Natural killer cell (primary cell): ENCODE measurements around the gene TRIM54. TPM values are rescaled to one million over a fixed set of nuclear protein-coding genes. Genes with fewer than 3 reads are reported as not detected.

Experiments used
- ATAC-seq, 3 donors: fragments of 150-1000 bp in 2 of 3; fragments of 200-7000 bp in 1 of 3; cut with Tn5 transposase; 1 replicate in 1 of 3; 2 replicates in 2 of 3; pipeline ENCODE4 v1.10.0; 2021; ENCODE audit warnings: mild to moderate bottlenecking in 2 of 3, moderate library complexity in 2 of 3
- DNase-seq, 2 donors: peaks; one replicate each; pipeline versions ENCODE4 v3.0.0 to v3.0.0-alpha.2; 2013 to 2021; ENCODE audit warnings: mixed read lengths in 1 of 2
- H3K27ac ChIP-seq: one replicate; pipeline ENCODE4 v1.5.1; 2013; ENCODE audit warnings: mild to moderate bottlenecking, low read length
- H3K27me3 ChIP-seq: one replicate; pipeline ENCODE4 v1.6.1; 2013; ENCODE audit warnings: low read length; ENCODE audit not compliant: control insufficient read depth, insufficient read depth
- H3K36me3 ChIP-seq: one replicate; pipeline ENCODE4 v1.6.1; 2013; ENCODE audit warnings: low read length; ENCODE audit not compliant: control insufficient read depth, insufficient read depth
- H3K4me1 ChIP-seq: one replicate; pipeline ENCODE4 v1.6.1; 2013; ENCODE audit warnings: low read length; ENCODE audit not compliant: control insufficient read depth, insufficient read depth
- H3K4me3 ChIP-seq: one replicate; pipeline ENCODE4 v1.5.1; 2013; ENCODE audit warnings: low read length
- H3K9me3 ChIP-seq: one replicate; pipeline ENCODE4 v1.6.1; 2013; ENCODE audit warnings: low read length; ENCODE audit not compliant: control insufficient read depth, insufficient read depth
- H3K27ac Mint-ChIP-seq, 2 donors: one replicate each; pipeline ENCODE4 v1.8.0; 2022; ENCODE audit warnings: mild to moderate bottlenecking in 2 of 2, mixed read lengths in 2 of 2, moderate library complexity in 1 of 2
- H3K27me3 Mint-ChIP-seq, 2 donors: one replicate each; pipeline ENCODE4 v1.8.0; 2022; ENCODE audit warnings: low read depth in 2 of 2, mixed read lengths in 2 of 2
- H3K36me3 Mint-ChIP-seq: one replicate; pipeline ENCODE4 v1.8.0; 2022; ENCODE audit warnings: mixed read lengths
- H3K4me1 Mint-ChIP-seq, 2 donors: one replicate each; pipeline ENCODE4 v1.8.0; 2022; ENCODE audit warnings: mixed read lengths in 2 of 2
- H3K4me3 Mint-ChIP-seq: one replicate; pipeline ENCODE4 v1.8.0; 2022; ENCODE audit warnings: mild to moderate bottlenecking, moderate library complexity, mixed read lengths
- H3K9me3 Mint-ChIP-seq, 2 donors: one replicate each; pipeline ENCODE4 v1.8.0; 2022; ENCODE audit warnings: mixed read lengths in 2 of 2
- CTCF ChIP-seq: fragments of 200-600 bp; IDR thresholded peaks from one replicate; pipeline ENCODE4 v1.8.0; 2022; ENCODE audit warnings: antibody characterized with exemption
- whole genome bisulfite sequencing: methylation state at CpG from one replicate; pipeline ENCODE4 v1.1.7; 2013; ENCODE audit warnings: missing lambda C conversion rate; ENCODE audit not compliant: insufficient coverage; 5-methylcytosine and 5-hydroxymethylcytosine counted together
- intact Hi-C: fragments of 100-400 bp; cut with micrococcal nuclease; formaldehyde crosslinking; loops from one replicate; pipeline ENCODE4 v1.14.2; 2022
- total RNA-seq, 4 donors: library from RNA; stranded (reverse); fragments of 120-200 nt in 1 of 4; gene quantifications; one replicate each; pipeline versions ENCODE4 v1.2.3 to v1.2.4, GENCODE V29; 2013 to 2022

Gene TRIM54
- total RNA-seq, 3 donors from 2014 or later (not counting 1 experiment from before 2014, with no cell fraction given) = 0.18 to 0.21 TPM; not detected in 1

DNA sequence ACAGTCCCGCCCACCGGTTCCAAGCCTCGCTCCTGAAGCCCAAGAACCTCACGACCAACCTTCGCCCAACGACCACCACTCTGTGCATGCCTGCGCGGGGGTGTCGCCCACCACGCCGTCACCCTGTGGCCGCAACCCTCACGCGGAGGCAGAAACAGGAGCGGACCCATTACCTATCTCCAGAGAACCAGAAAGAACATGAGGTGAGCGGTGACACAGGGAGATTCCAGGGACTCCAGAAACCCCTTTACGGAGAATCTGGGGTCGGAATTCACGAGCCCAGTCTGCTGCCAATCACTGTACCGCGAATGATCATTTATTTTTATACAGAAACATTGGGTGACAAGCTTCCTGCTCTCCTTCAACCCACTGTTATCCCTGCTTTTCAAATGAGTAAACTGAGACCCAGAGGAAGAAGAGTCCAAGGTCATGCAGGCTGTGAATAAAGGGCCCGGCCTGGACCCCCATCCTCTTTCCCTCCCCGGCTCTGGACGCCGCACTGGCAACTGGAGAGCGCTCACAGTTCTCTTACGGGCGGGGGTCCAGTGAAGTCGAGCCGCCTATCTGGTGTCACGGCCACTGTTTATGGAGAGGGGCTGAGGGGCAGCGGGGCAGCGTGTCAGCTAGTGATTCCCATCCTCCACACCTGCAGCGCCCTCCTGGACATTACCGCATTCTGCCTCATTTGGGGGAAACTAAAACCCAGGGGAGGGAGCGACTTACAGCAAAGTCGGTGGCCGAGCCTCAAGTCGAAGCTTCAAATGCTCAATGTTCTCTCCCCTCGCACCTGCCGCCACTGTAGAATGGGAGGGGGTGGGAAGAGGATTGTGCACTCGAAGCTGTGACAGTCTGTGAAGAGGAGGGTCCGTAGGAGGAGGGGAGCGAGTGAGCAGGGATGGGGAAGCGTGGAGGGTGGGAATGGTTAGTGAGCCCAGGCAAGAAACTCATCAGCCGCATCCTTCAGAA lies 18.7 kb upstream of the TRIM54 start:
- 3% methylated on average over 45 of the region's 46 CpGs for WGBS
- ATAC-seq (no peak), DNase-seq (peak in 1 of 2 donors; percentile 44)
- intact Hi-C loops = no loop called here
- H3K36me3 Mint-ChIP-seq = no peaks in the 10 kb centered on the region
- H3K27ac ChIP-seq = no peak overlapping the region
- peaks cover 41 to 44% of the 10 kb centered on the region in 2 donors for H3K27me3 Mint-ChIP-seq
- H3K4me3 Mint-ChIP-seq = peak overlapping the region; percentile 91
- peaks cover 22 to 27% of the 10 kb centered on the region in 2 donors for H3K4me1 Mint-ChIP-seq
- peaks cover 35% of the 10 kb centered on the region for H3K27me3 ChIP-seq
- no peak overlapping the region for H3K4me3 ChIP-seq
- no peaks in the 10 kb centered on the region for H3K36me3 ChIP-seq
- H3K4me1 ChIP-seq = peaks cover 29% of the 10 kb centered on the region
- H3K27ac Mint-ChIP-seq = peak overlapping the region in 1 of 2 donors; percentile 37
- no peak for TF ChIP-seq CTCF
- no peaks in the 10 kb centered on the region for H3K9me3 ChIP-seq
- no peaks in the 10 kb centered on the region for H3K9me3 Mint-ChIP-seq

DNA sequence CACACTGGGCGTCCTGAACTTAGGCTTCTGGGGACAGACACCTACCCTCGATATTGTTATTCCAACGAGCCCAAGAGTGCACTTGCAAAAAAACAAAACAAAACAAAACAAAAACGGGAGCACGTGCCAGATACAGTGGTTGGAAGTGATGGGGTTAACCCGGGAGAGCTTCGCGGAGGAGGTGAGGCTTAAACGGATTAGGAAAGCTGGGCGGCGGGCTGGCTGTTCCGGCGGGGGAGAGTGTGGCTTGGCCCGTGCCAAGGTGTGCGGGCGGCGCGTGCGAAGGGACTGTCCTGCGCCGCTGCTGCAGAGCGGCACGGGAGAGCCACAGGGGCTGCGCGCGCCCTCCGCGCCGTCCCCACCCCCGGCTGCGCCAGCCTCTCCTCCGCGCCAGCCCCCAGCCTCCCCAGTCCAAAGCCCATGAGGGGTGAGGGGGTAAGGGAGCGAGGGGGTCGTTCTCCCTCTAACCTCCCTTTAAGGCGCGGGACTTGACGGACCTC lies 17.9 kb upstream of the TRIM54 start:
- peaks cover 32% of the 10 kb centered on the region for H3K27me3 ChIP-seq

GRCh38 chr2:27264753-27265535 lies 17.3 kb upstream of the TRIM54 start:
- H3K4me3 Mint-ChIP-seq = peak overlapping the region; percentile 55
- peak; percentile 17 for TF ChIP-seq CTCF
- DNase-seq (peak; percentile 33 to 87), ATAC-seq (peak; percentile 54 to 79 (median 71))
- no peak overlapping the region for H3K27ac Mint-ChIP-seq
- H3K27me3 Mint-ChIP-seq = peaks cover 42 to 44% of the 10 kb centered on the region in 2 donors
- peaks cover 29% of the 10 kb centered on the region for H3K4me1 ChIP-seq
- no peaks in the 10 kb centered on the region for H3K36me3 Mint-ChIP-seq
- H3K4me1 Mint-ChIP-seq = peaks cover 22 to 27% of the 10 kb centered on the region in 2 donors
- no peaks in the 10 kb centered on the region for H3K36me3 ChIP-seq
- H3K27ac ChIP-seq = no peak overlapping the region
- H3K9me3 ChIP-seq = no peaks in the 10 kb centered on the region
- intact Hi-C loops = no loop called here
- peak overlapping the region; percentile 13 for H3K4me3 ChIP-seq
- H3K27me3 ChIP-seq = peaks cover 31% of the 10 kb centered on the region
- WGBS = 6% methylated on average over 56 of the region's 56 CpGs
- no peaks in the 10 kb centered on the region for H3K9me3 Mint-ChIP-seq

More for the DNA sequence above, 17.9 kb upstream of the TRIM54 start:
- Histone ChIP-seq H3K4me3 (peak overlapping the region; percentile 13), H3K36me3 (no peaks in the 10 kb centered on the region), H3K27ac (no peak overlapping the region), H3K4me1 (peaks cover 29% of the 10 kb centered on the region), H3K9me3 (no peaks in the 10 kb centered on the region)
- H3K27me3 Mint-ChIP-seq = peaks cover 41 to 44% of the 10 kb centered on the region in 2 donors
- H3K9me3 Mint-ChIP-seq = no peaks in the 10 kb centered on the region
- no peak overlapping the region for H3K27ac Mint-ChIP-seq
- DNase-seq = peak in 1 of 2 donors; percentile 63
- no peak for TF ChIP-seq CTCF
- peak in 2 of 3 donors; percentile 34 to 51 for ATAC-seq
- H3K4me3 Mint-ChIP-seq = peak overlapping the region; percentile 91
- no peaks in the 10 kb centered on the region for H3K36me3 Mint-ChIP-seq
- intact Hi-C loops = no loop called here
- H3K4me1 Mint-ChIP-seq = peaks cover 22 to 27% of the 10 kb centered on the region in 2 donors
- 2% methylated on average over 36 of the region's 38 CpGs for WGBS
